Activated T-cell treated with anti-CD3 and anti-CD28 coated beads, Interleukin-2, amount 50 U/mL, for 72 hours (primary cell): Measurements from ENCODE around the gene SYNE2. TPM values are rescaled to one million over a fixed set of nuclear protein-coding genes. Genes with fewer than 3 reads are reported as not detected.
A peak's percentile ranks its signal among the peaks of the same experiment; 100 is the strongest.
"Not testable (repeated sequence)": the region's sequence is repeated elsewhere in the genome, so short reads cannot be mapped to it uniquely, and the experiment has no call there.

Source experiments
- ATAC-seq, 2 donors: fragments of 150-1000 bp; cut with Tn5 transposase; replicated peaks in 1 of 2; 2 replicates each; pipeline ENCODE4 v1.10.0; 2021; ENCODE audit warnings: moderate library complexity in 2 of 2, mild to moderate bottlenecking in 1 of 2
- DNase-seq, 2 donors: peaks; one replicate each; pipeline ENCODE4 v3.0.0; 2021 to 2022; ENCODE audit warnings: mixed read lengths in 1 of 2
- H3K27ac Mint-ChIP-seq: one replicate; pipeline ENCODE4 v1.8.0; 2022; ENCODE audit warnings: mild to moderate bottlenecking, moderate library complexity, mixed read lengths
- H3K27me3 Mint-ChIP-seq: one replicate; pipeline ENCODE4 v1.8.0; 2022; ENCODE audit warnings: low read depth, mixed read lengths
- H3K36me3 Mint-ChIP-seq, 2 donors: one replicate each; pipeline ENCODE4 v1.8.0; 2022; ENCODE audit warnings: mixed read lengths in 2 of 2, mild to moderate bottlenecking in 1 of 2; ENCODE audit not compliant: insufficient read depth in 2 of 2
- H3K4me1 Mint-ChIP-seq: one replicate; pipeline ENCODE4 v1.8.0; 2022; ENCODE audit warnings: low read depth, mixed read lengths
- H3K4me3 Mint-ChIP-seq, 2 donors: one replicate each; pipeline ENCODE4 v1.8.0; 2022; ENCODE audit warnings: mild to moderate bottlenecking in 2 of 2, mixed read lengths in 2 of 2, moderate library complexity in 2 of 2
- H3K9me3 Mint-ChIP-seq, 2 donors: one replicate each; pipeline ENCODE4 v1.8.0; 2022; ENCODE audit warnings: mixed read lengths in 2 of 2
- total RNA-seq, 2 donors: library from RNA; stranded (reverse); gene quantifications; one replicate each; pipeline ENCODE4 v1.2.3, GENCODE V29; 2022

The SYNE2 gene
- total RNA-seq, 2 donors from 2014 or later = 32.3 to 48.8 TPM

DNA sequence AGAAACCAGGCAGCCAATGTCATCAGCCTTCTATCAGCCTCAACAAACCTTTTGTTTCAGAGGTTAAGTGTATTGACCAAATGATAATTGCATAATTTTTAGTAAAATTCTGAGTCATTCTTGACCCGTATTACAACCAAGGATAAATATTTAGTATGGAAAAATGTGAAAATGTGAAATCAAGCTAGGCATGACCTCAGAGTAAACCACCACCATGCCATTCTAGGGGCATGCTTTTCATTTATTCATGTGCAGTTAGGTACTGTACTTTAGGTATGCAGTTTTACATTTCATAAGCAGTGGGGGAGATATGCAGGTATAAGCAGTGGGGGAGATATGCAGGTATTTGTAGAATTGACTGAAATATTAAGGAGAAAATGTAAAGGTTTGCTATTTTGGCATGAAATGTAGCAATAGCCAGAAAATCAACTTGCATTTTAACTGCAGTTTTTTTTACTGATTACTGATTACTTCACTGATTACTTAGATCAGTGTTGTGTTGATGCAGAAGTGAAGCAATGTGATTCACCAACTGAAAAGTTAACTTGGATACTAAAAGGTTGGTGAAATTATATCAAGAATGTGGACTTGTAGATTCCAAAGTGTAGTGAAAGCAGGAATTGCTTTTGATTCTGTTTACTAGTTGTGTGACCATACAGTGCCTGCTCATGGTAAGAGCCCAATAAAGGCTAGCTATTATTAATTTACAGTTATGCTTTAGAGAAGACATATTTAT, 257.2 kb downstream of the SYNE2 start:
- H3K4me3 Mint-ChIP-seq = no peak overlapping the region

DNA sequence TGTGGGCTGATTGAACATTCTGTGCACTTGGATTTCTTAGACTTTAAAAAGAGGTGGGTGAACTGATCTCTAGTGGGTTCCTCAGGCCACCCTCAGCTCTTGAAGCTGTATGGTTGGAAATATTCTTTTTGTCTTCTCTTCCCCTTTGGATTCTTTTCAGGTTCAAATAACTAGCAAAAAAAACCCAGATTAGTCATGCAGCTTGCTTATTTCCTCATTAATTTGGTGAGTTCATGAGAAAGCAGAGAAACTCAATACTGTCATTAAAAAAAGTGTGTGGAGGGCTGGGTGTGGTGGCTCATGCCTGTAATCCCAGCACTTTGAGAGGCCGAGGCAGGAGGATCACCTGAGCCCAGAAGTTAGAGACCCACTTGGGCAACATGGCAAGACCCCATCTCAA, 258.0 kb downstream of the SYNE2 start:
- Mint-ChIP-seq H3K36me3 (no peaks in the 10 kb centered on the region), H3K4me3 (no peak overlapping the region), H3K27ac (no peak overlapping the region), H3K9me3 (no peaks in the 10 kb centered on the region), H3K4me1 (no peaks in the 10 kb centered on the region), H3K27me3 (no peaks in the 10 kb centered on the region)
- ATAC-seq (no peak), DNase-seq (no peak)

More for the DNA sequence above, 257.2 kb downstream of the SYNE2 start:
- H3K27me3 Mint-ChIP-seq = no peaks in the 10 kb centered on the region
- H3K4me1 Mint-ChIP-seq = no peaks in the 10 kb centered on the region
- H3K9me3 Mint-ChIP-seq = no peaks in the 10 kb centered on the region
- ATAC-seq (no peak), DNase-seq (no peak)
- peak overlapping the region; percentile 54 for H3K27ac Mint-ChIP-seq
- H3K36me3 Mint-ChIP-seq = no peaks in the 10 kb centered on the region

GRCh38 chr14:64112867-64113678, 260.3 kb downstream of the SYNE2 start:
- Mint-ChIP-seq H3K27ac (no peak overlapping the region), H3K4me3 (no peak overlapping the region), H3K9me3 (no peaks in the 10 kb centered on the region), H3K27me3 (no peaks in the 10 kb centered on the region), H3K36me3 (no peaks in the 10 kb centered on the region), H3K4me1 (no peaks in the 10 kb centered on the region)
- DNase-seq (no peak), ATAC-seq (no peak)

DNA sequence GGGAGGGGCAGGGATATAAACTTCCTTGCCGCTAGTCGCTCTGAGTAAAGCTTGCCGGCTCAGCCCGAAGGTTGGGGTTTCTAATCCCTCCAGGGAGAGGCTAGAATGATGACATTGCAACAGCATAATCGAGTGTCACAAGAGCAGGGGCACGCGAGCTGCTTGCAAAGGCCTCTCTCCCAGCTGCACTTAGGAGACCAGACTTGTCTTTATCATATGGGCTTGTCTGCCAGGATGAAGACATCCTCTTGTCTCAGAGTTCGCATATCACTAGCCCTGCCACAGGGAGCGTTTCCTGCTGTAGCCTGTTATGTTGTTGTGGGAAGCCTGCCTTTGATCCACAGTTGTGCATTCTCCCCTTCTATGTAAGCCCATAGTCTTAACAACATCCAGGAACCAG, 261.4 kb downstream of the SYNE2 start:
- Mint-ChIP-seq H3K27ac (no peak overlapping the region), H3K9me3 (no peaks in the 10 kb centered on the region), H3K4me3 (no peak overlapping the region), H3K36me3 (peaks cover 0 to 1% of the 10 kb centered on the region in 2 donors), H3K4me1 (no peaks in the 10 kb centered on the region), H3K27me3 (no peaks in the 10 kb centered on the region)
- DNase-seq (no peak), ATAC-seq (no peak)

DNA sequence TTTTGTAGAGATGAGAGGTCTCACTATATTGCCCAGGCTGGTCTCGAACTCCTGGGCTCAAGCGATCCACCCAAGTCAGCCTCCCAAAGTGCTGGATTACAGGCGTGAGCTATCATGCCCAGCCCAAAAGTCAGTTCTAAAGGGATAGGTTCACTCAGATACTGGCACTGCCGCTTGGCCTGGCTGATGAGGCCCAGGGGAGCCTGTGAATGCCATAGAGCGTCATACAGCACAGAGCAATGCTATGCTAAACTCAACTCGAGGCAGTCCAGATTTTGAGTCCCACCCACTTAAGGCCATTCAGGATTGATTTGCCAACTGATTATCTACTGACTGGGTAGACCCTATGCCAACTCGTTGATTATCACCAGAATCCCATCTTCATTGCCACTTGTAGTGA, 262.0 kb downstream of the SYNE2 start:
- no peak for ATAC-seq
- no peak for DNase-seq
- H3K27me3 Mint-ChIP-seq = no peaks in the 10 kb centered on the region
- H3K27ac Mint-ChIP-seq = no peak overlapping the region
- H3K36me3 Mint-ChIP-seq = peaks cover 1 to 2% of the 10 kb centered on the region in 2 donors
- H3K9me3 Mint-ChIP-seq = no peaks in the 10 kb centered on the region
- peaks cover 6% of the 10 kb centered on the region for H3K4me1 Mint-ChIP-seq
- no peak overlapping the region for H3K4me3 Mint-ChIP-seq

DNA sequence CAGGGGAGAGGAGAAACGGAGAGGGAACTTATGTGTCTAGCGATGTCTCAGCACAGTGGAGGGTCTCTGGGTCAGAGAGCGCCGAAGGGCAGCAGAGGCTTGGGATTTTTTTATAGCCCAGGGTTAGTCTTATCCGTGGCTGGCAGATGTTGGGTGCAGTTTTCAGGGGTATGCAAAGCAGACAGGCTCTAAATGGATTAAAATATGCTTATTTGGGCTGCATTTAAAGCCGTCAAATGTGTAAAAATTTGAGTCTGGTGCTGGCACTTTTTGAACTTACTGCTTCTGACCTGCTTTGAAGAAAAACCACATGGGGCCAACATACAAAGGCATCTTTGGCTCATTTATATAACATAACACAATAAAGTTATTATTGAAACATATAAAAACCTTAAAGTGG, 262.6 kb downstream of the SYNE2 start:
- Mint-ChIP-seq H3K36me3 (peaks cover 1 to 2% of the 10 kb centered on the region in 2 donors), H3K27ac (no peak overlapping the region)

GRCh38 chr14:64117671-64118402, 265.0 kb downstream of the SYNE2 start:
- no peak overlapping the region for H3K4me3 Mint-ChIP-seq
- H3K36me3 Mint-ChIP-seq = peaks cover 2 to 4% of the 10 kb centered on the region in 2 donors
- no peak for ATAC-seq
- DNase-seq = no peak
- peak overlapping the region; percentile 41 for H3K27ac Mint-ChIP-seq
- H3K4me1 Mint-ChIP-seq = peaks cover 7% of the 10 kb centered on the region
- no peaks in the 10 kb centered on the region for H3K9me3 Mint-ChIP-seq
- H3K27me3 Mint-ChIP-seq = no peaks in the 10 kb centered on the region

More for the DNA sequence above, 262.6 kb downstream of the SYNE2 start:
- Mint-ChIP-seq H3K4me1 (peaks cover 7% of the 10 kb centered on the region), H3K9me3 (no peaks in the 10 kb centered on the region), H3K4me3 (no peak overlapping the region), H3K27me3 (no peaks in the 10 kb centered on the region)
- DNase-seq (no peak), ATAC-seq (no peak)

GRCh38 chr14:64118403-64118742, 265.6 kb downstream of the SYNE2 start:
- peaks cover 11% of the 10 kb centered on the region for H3K4me1 Mint-ChIP-seq
- not testable (repeated sequence) for H3K9me3 Mint-ChIP-seq, ATAC-seq, H3K4me3 Mint-ChIP-seq, H3K36me3 Mint-ChIP-seq, DNase-seq, H3K27me3 Mint-ChIP-seq
- H3K27ac Mint-ChIP-seq = peak overlapping the region; percentile 41

DNA sequence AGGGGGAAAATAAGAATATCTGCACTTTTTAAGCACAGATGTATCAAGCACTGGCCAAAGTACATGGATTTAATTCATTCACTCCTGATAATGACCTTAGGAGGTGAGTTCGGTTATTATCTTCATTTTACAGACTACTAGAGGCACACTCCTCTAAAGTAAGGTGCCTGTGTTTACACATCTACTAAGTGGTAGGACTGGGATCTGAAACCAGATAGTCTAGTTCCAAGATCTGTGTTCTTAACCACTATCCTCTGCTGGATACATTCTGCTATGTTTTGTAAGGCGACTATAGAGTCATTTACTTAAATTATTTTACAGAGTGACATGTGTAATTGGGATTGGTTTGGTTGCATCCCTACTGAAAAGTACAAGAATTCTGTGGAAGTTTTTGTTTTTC, 266.1 kb downstream of the SYNE2 start:
- no peak for DNase-seq
- peaks cover 2 to 5% of the 10 kb centered on the region in 2 donors for H3K36me3 Mint-ChIP-seq

DNA sequence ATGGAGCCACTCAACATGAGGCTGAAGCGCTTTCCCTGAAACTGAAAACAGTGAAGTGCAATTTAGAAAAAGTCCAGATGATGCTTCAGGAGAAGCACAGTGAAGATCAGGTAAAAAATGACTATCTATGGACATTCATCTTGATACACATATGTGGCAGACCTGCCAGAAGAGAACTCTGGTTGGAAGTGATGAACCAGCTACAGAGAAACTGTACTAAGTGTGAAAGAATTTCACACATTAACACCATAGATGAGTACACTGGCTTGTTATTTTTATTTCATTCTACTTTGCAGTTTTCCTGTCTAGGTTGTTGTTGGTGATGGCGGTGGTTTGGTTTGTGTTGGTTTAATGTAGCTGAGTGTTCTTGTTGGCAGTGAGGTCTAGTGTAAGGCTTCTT, 266.7 kb downstream of the SYNE2 start:
- DNase-seq (peak in 1 of 2 donors; percentile 11), ATAC-seq (peak; percentile 80 to 81)
- Mint-ChIP-seq H3K27ac (peak overlapping the region; percentile 25), H3K27me3 (no peaks in the 10 kb centered on the region), H3K4me1 (peaks cover 14% of the 10 kb centered on the region), H3K9me3 (no peaks in the 10 kb centered on the region), H3K4me3 (peak overlapping the region; percentile 2 to 15), H3K36me3 (peaks cover 2 to 5% of the 10 kb centered on the region in 2 donors)

More for the DNA sequence above, 266.1 kb downstream of the SYNE2 start:
- Mint-ChIP-seq H3K4me3 (no peak overlapping the region), H3K27ac (peak overlapping the region; percentile 25), H3K27me3 (no peaks in the 10 kb centered on the region), H3K4me1 (peaks cover 14% of the 10 kb centered on the region), H3K9me3 (no peaks in the 10 kb centered on the region)
- no peak for ATAC-seq

GRCh38 chr14:64119980-64120379, 267.2 kb downstream of the SYNE2 start:
- no peak for ATAC-seq
- DNase-seq = no peak
- no peaks in the 10 kb centered on the region for H3K27me3 Mint-ChIP-seq
- no peaks in the 10 kb centered on the region for H3K9me3 Mint-ChIP-seq
- H3K4me3 Mint-ChIP-seq = no peak overlapping the region
- H3K4me1 Mint-ChIP-seq = peaks cover 14% of the 10 kb centered on the region
- peak overlapping the region; percentile 25 for H3K27ac Mint-ChIP-seq
- peaks cover 2 to 5% of the 10 kb centered on the region in 2 donors for H3K36me3 Mint-ChIP-seq

DNA sequence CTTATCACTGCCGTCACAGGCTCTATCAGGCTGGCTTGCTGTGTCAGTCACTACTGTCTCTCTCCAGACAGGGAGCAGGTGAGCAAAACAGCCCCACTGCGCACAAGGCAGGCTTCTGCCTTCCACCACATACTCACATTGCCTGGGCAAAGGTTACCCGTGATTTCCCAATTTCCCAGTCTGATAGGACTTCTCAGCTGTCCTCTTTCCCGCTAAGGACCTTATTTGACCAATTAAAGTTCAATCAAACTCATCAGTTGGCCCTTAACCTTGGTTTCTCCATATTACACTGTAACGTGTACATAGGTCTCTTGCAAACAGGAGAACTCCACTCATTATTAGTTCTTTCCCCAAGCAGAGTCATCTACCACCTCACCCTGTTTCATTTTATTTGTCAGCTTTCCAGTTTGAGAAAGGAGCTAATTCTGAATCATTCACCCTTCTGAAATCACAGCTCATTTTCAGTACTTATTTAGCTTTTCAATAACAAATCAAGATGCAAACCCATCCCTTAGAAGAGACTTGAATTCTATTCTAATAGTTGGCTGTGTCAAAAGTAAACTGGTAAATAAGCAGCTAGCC, 270.5 kb downstream of the SYNE2 start:
- Mint-ChIP-seq H3K9me3 (no peaks in the 10 kb centered on the region), H3K4me1 (peaks cover 14% of the 10 kb centered on the region), H3K27ac (peak overlapping the region; percentile 3), H3K27me3 (no peaks in the 10 kb centered on the region), H3K4me3 (no peak overlapping the region), H3K36me3 (peaks cover 4% of the 10 kb centered on the region in 2 donors)
- peak; percentile 70 to 82 for ATAC-seq
- DNase-seq = peak in 1 of 2 donors; percentile 2

GRCh38 chr14:64125270-64125669, 272.5 kb downstream of the SYNE2 start:
- H3K27ac Mint-ChIP-seq = no peak overlapping the region
- ATAC-seq (no peak), DNase-seq (no peak)
- peaks cover 2 to 4% of the 10 kb centered on the region in 2 donors for H3K36me3 Mint-ChIP-seq
- H3K9me3 Mint-ChIP-seq = no peaks in the 10 kb centered on the region
- H3K4me1 Mint-ChIP-seq = peaks cover 7% of the 10 kb centered on the region
- H3K4me3 Mint-ChIP-seq = no peak overlapping the region
- H3K27me3 Mint-ChIP-seq = no peaks in the 10 kb centered on the region
